Measurements from ENCODE around the gene CEBPA. TPM values are rescaled to one million over a fixed set of nuclear protein-coding genes. Genes with fewer than 3 reads are reported as not detected.
A peak's percentile ranks its signal among the peaks of the same experiment; 100 is the strongest.

The CEBPA gene
- total and polyA plus RNA-seq, 10 of the 15 experiments (the other 5 are each of a cell fraction or from before 2014, with no cell fraction given), result 0.04 to 0.36 (median 0.13) TPM; not detected in 4

- ChIA-PET POLR2A (interaction anchor here (0.7 to 0.9 kb wide), 2 partner anchors 17 to 604 kb away, joined by 3 read pairs; no protein-coding TSS in a partner anchor), SMC1A (ENCODE audit: uncharacterized antibody, unreplicated experiment) (interaction anchor here (0.6 kb wide), 1 partner anchor 11 kb away, joined by 3 read pairs; no protein-coding TSS in a partner anchor), RAD21 (ENCODE audit: unreplicated experiment) (interaction anchor here (1.3 kb wide), 1 partner anchor 18 kb away, joined by 4 read pairs; no protein-coding TSS in a partner anchor), CTCF (interaction anchor here (0.6 to 1.0 kb wide), 5 partner anchors 16 to 125 kb away, joined by 3 to 5 read pairs (median 3); no protein-coding TSS in a partner anchor)
- Histone ChIP-seq H4K20me1 (ENCODE audit: control insufficient read depth, insufficient read depth) (no peaks in the 10 kb centered on the region), H3K9me3 (replicated peaks; ENCODE audit: control insufficient read depth, insufficient read depth, low read length) (no peaks in the 10 kb centered on the region), H3K27ac (ENCODE audit: control insufficient read depth, insufficient read depth) (0 out of 2 replicates have a peak overlapping the region, but pooled peaks have one; percentile 33), H3K27me3 (replicated peaks in 1 of 2; ENCODE audit: control insufficient read depth in 2 of 2, insufficient read depth in 2 of 2, low read length in 1 of 2) (no peaks in the 10 kb centered on the region; a peak in 1 of 4 replicates), H3K36me3 (ENCODE audit: control insufficient read depth in 2 of 2, insufficient read depth in 2 of 2, low read length in 1 of 2) (no peaks in the 10 kb centered on the region), H3K9ac (ENCODE audit: control insufficient read depth, insufficient read depth, low read length) (no peak overlapping the region), H3K4me3 (no peak overlapping the region), H3K4me1 (ENCODE audit: control insufficient read depth, insufficient read depth, low read length) (peaks cover 18% of the 10 kb centered on the region), H3K79me2 (ENCODE audit: control insufficient read depth, insufficient read depth, low read length) (no peaks in the 10 kb centered on the region), H3K4me2 (ENCODE audit: control insufficient read depth, insufficient read depth) (peak overlapping the region; percentile 74), H2AFZ (ENCODE audit: control insufficient read depth, low read depth, low read length) (no peak overlapping the region)
- ATAC-seq (peak; percentile 47), FAIRE-seq (no peak), DNase-seq (ENCODE audit: low read depth, low spot score) (no peak)
- TF ChIP-seq NFYB (IDR thresholded peaks at IDR 0.05; ENCODE audit: insufficient read depth, low read depth, low read length) (no peak), TBL1XR1 (IDR thresholded peaks at IDR 0.05; ENCODE audit: low read depth, low read length) (no peak), ELK1 (IDR thresholded peaks at IDR 0.05; ENCODE audit: low read depth, low read length) (no peak), PKNOX1 (IDR thresholded peaks at IDR 0.05) (no peak), GABPA (IDR thresholded peaks at IDR 0.05; ENCODE audit: low read depth) (no peak), NRF1 (conservative IDR thresholded peaks at IDR 0.05; ENCODE audit: low read depth, low read length) (no peak), SP1 (IDR thresholded peaks at IDR 0.05; ENCODE audit: low read depth, low read length) (no peak), RB1 (IDR thresholded peaks at IDR 0.05; ENCODE audit: borderline replicate concordance) (no peak), BRCA1 (IDR thresholded peaks at IDR 0.05; ENCODE audit: low read depth, low read length) (no peak), MYB (IDR thresholded peaks at IDR 0.05; ENCODE audit: borderline replicate concordance, low read depth, low read length) (no peak), HCFC1 (IDR thresholded peaks at IDR 0.05; ENCODE audit: low read length) (no peak)
- no TSS peak for BruUV-seq (replicated peaks)
- WGBS (ENCODE audit: insufficient coverage, insufficient replicate concordance, low lambda C conversion rate, missing lambda C conversion rate), result 45% methylated on average over 17 of the region's 17 CpGs
- in situ Hi-C loops (cut with MboI), result no loop called here
- intact Hi-C loops (cut with micrococcal nuclease; ENCODE audit: unreplicated experiment), result loop anchor here (2.0 kb wide), 1 partner anchor 45 kb away; no protein-coding TSS in a partner anchor
These were observed 22.6 kb downstream of the CEBPA start for GRCh38 chr19:33279430-33280350.

Data from GM12878 (cell line).